Measurements from ENCODE around the gene SDHC.
"Not testable (repeated sequence)": the region's sequence is repeated elsewhere in the genome, so short reads cannot be mapped to it uniquely, and the experiment has no call there.

Gene SDHC

GRCh38 chr1:161398900-161399256 lies 84.7 kb downstream of the SDHC start:
- TF ChIP-seq CTCF (conservative IDR thresholded peaks at IDR 0.05; ENCODE audit: low read depth, low read length) = no peak
- H3K36me3 ChIP-seq (ENCODE audit: insufficient read depth) = no peaks in the 10 kb centered on the region

GRCh38 chr1:161399257-161399998 lies 85.2 kb downstream of the SDHC start:
- Histone ChIP-seq H3K79me2 (ENCODE audit: insufficient read depth, low read depth) (no peaks in the 10 kb centered on the region), H2AFZ (ENCODE audit: low read depth) (peak overlapping the region; percentile 90), H3K27ac (peak overlapping the region; percentile 89), H3K27me3 (ENCODE audit: insufficient read depth, low read depth) (no peaks in the 10 kb centered on the region), H3K4me2 (peak overlapping the region; percentile 85), H3K4me3 (IDR thresholded peaks at IDR 0.05; ENCODE audit: insufficient read depth, low read depth, low read length) (peak overlapping the region; percentile 92), H3K4me1 (ENCODE audit: low read depth, poor library complexity, severe bottlenecking) (peaks cover 19% of the 10 kb centered on the region), H3K9ac (peak overlapping the region; percentile 70), H4K20me1 (ENCODE audit: insufficient read depth) (no peaks in the 10 kb centered on the region), H3K36me3 (ENCODE audit: insufficient read depth) (no peaks in the 10 kb centered on the region)
- peak; percentile 87 for TF ChIP-seq CTCF (conservative IDR thresholded peaks at IDR 0.05; ENCODE audit: low read depth, low read length)

More at GRCh38 chr1:161398900-161399256, 84.7 kb downstream of the SDHC start:
- H4K20me1 ChIP-seq (ENCODE audit: insufficient read depth) = no peaks in the 10 kb centered on the region
- peak overlapping the region; percentile 86 for H3K4me3 ChIP-seq (IDR thresholded peaks at IDR 0.05; ENCODE audit: insufficient read depth, low read depth, low read length)
- peaks cover 22% of the 10 kb centered on the region for H3K4me1 ChIP-seq (ENCODE audit: low read depth, poor library complexity, severe bottlenecking)
- H2AFZ ChIP-seq (ENCODE audit: low read depth) = peak overlapping the region; percentile 90
- no peaks in the 10 kb centered on the region for H3K79me2 ChIP-seq (ENCODE audit: insufficient read depth, low read depth)
- H3K9ac ChIP-seq = peak overlapping the region; percentile 70
- peak overlapping the region; percentile 85 for H3K4me2 ChIP-seq
- H3K27ac ChIP-seq = peak overlapping the region; percentile 89
- no peaks in the 10 kb centered on the region for H3K27me3 ChIP-seq (ENCODE audit: insufficient read depth, low read depth)

GRCh38 chr1:161402446-161402845 lies 88.3 kb downstream of the SDHC start:
- TF ChIP-seq CTCF (conservative IDR thresholded peaks at IDR 0.05; ENCODE audit: low read depth, low read length) = no peak
- no peaks in the 10 kb centered on the region for H4K20me1 ChIP-seq (ENCODE audit: insufficient read depth)
- H3K36me3 ChIP-seq (ENCODE audit: insufficient read depth) = no peaks in the 10 kb centered on the region
- H2AFZ ChIP-seq (ENCODE audit: low read depth) = no peak overlapping the region
- H3K27ac ChIP-seq = no peak overlapping the region
- H3K4me1 ChIP-seq (ENCODE audit: low read depth, poor library complexity, severe bottlenecking) = peaks cover 19% of the 10 kb centered on the region
- H3K9ac ChIP-seq = no peak overlapping the region
- no peaks in the 10 kb centered on the region for H3K79me2 ChIP-seq (ENCODE audit: insufficient read depth, low read depth)
- no peak overlapping the region for H3K4me3 ChIP-seq (IDR thresholded peaks at IDR 0.05; ENCODE audit: insufficient read depth, low read depth, low read length)
- no peaks in the 10 kb centered on the region for H3K27me3 ChIP-seq (ENCODE audit: insufficient read depth, low read depth)
- no peak overlapping the region for H3K4me2 ChIP-seq

- Histone ChIP-seq H3K4me3 (IDR thresholded peaks at IDR 0.05; ENCODE audit: insufficient read depth, low read depth, low read length) (no peak overlapping the region), H4K20me1 (ENCODE audit: insufficient read depth) (no peaks in the 10 kb centered on the region), H3K4me1 (ENCODE audit: low read depth, poor library complexity, severe bottlenecking) (peaks cover 14% of the 10 kb centered on the region), H3K4me2 (no peak overlapping the region), H3K27ac (no peak overlapping the region), H3K79me2 (ENCODE audit: insufficient read depth, low read depth) (no peaks in the 10 kb centered on the region), H3K27me3 (ENCODE audit: insufficient read depth, low read depth) (no peaks in the 10 kb centered on the region), H3K9ac (no peak overlapping the region), H2AFZ (ENCODE audit: low read depth) (no peak overlapping the region), H3K36me3 (ENCODE audit: insufficient read depth) (no peaks in the 10 kb centered on the region)
- TF ChIP-seq CTCF (conservative IDR thresholded peaks at IDR 0.05; ENCODE audit: low read depth, low read length) = no peak
These were observed 89.9 kb downstream of the SDHC start for GRCh38 chr1:161404051-161404597.

- H2AFZ ChIP-seq (ENCODE audit: low read depth); H3K27me3 ChIP-seq (ENCODE audit: insufficient read depth, low read depth); H3K27ac ChIP-seq; H3K79me2 ChIP-seq (ENCODE audit: insufficient read depth, low read depth); H3K4me3 ChIP-seq (IDR thresholded peaks at IDR 0.05; ENCODE audit: insufficient read depth, low read depth, low read length); H3K4me2 ChIP-seq; H3K9ac ChIP-seq; H4K20me1 ChIP-seq (ENCODE audit: insufficient read depth); H3K36me3 ChIP-seq (ENCODE audit: insufficient read depth): not testable (repeated sequence)
- H3K4me1 ChIP-seq (ENCODE audit: low read depth, poor library complexity, severe bottlenecking) = peaks cover 26% of the 10 kb centered on the region
These were observed 92.4 kb downstream of the SDHC start for GRCh38 chr1:161406551-161406950.

All from KMS-11 (cell line).